Lower leg skin (tissue), 4 donors: ENCODE measurements around the gene CTPS1. TPM values are rescaled to one million over a fixed set of nuclear protein-coding genes. Genes with fewer than 3 reads are reported as not detected.

Experiments used
- DNase-seq, 2 donors: peaks; one replicate each; pipeline ENCODE4 v3.0.0-alpha.2; 2019; ENCODE audit warnings: low spot score in 2 of 2
- H3K4me3 ChIP-seq: fragments of 200-600 bp; sonication (generic); 2 replicates; pipeline ENCODE4 v1.5.1; 2017; ENCODE audit warnings: mild to moderate bottlenecking, low read depth; ENCODE audit not compliant: poor library complexity, severe bottlenecking
- POLR2A ChIP-seq, 2 donors: fragments of 450-650 bp; IDR thresholded peaks; one replicate each; pipeline ENCODE4 v1.6.1; 2016 to 2017; ENCODE audit warnings: antibody characterized with exemption in 2 of 2, mild to moderate bottlenecking in 1 of 2, moderate library complexity in 1 of 2
- WGBS, 2 donors: methylation state at CpG; one replicate each; pipeline ENCODE4 v1.1.5; 2018; 5-methylcytosine and 5-hydroxymethylcytosine counted together
- intact Hi-C: fragments of 100-400 bp; cut with DNase I; formaldehyde crosslinking; loops from one replicate; pipeline ENCODE4 v1.15.0; 2023; ENCODE audit warnings: low total_unique reads
- total RNA-seq, 4 donors: library from RNA; depleted of rRNA; stranded (reverse); fragments of >200 nt; gene quantifications; one replicate each; pipeline ENCODE4 v1.1.0, GENCODE V29; 2016
- TF ChIP-seq, protein P1 (sequence below), 3 donors: fragments of 450-650 bp; IDR thresholded peaks; one replicate each; pipeline ENCODE4 v1.5.1; 2016; ENCODE audit warnings: antibody characterized with exemption in 3 of 3, mild to moderate bottlenecking in 3 of 3, moderate library complexity in 2 of 3

CTPS1 gene
- total RNA-seq, 4 donors from 2014 or later: 7.7 to 23.3 (median 8.9) TPM

GRCh38 chr1:40973912-40974311 is 5.6 kb upstream of the CTPS1 start:
- TF ChIP-seq POLR2A (IDR thresholded peaks at IDR 0.05): no peak
- TF ChIP-seq, protein P1, sequence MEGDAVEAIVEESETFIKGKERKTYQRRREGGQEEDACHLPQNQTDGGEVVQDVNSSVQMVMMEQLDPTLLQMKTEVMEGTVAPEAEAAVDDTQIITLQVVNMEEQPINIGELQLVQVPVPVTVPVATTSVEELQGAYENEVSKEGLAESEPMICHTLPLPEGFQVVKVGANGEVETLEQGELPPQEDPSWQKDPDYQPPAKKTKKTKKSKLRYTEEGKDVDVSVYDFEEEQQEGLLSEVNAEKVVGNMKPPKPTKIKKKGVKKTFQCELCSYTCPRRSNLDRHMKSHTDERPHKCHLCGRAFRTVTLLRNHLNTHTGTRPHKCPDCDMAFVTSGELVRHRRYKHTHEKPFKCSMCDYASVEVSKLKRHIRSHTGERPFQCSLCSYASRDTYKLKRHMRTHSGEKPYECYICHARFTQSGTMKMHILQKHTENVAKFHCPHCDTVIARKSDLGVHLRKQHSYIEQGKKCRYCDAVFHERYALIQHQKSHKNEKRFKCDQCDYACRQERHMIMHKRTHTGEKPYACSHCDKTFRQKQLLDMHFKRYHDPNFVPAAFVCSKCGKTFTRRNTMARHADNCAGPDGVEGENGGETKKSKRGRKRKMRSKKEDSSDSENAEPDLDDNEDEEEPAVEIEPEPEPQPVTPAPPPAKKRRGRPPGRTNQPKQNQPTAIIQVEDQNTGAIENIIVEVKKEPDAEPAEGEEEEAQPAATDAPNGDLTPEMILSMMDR (IDR thresholded peaks at IDR 0.05): no peak
- WGBS, 2 donors: 58 to 71% methylated on average over 2 of the region's 2 CpGs
- DNase-seq: peak in 1 of 2 donors; percentile 36
- intact Hi-C loops: no loop called here
- no peak overlapping the region for H3K4me3 ChIP-seq

GRCh38 chr1:40974945-40975344 is 4.6 kb upstream of the CTPS1 start:
- TF ChIP-seq POLR2A (IDR thresholded peaks at IDR 0.05): no peak
- TF ChIP-seq, protein P1 (IDR thresholded peaks at IDR 0.05): no peak
- 79 to 86% methylated on average over 9 of the region's 9 CpGs for WGBS, 2 donors
- peak in 1 of 2 donors; percentile 62 for DNase-seq
- H3K4me3 ChIP-seq: no peak overlapping the region
- intact Hi-C loops: no loop called here

- TF ChIP-seq, protein P1 (IDR thresholded peaks at IDR 0.05): no peak
- TF ChIP-seq POLR2A (IDR thresholded peaks at IDR 0.05): no peak
- intact Hi-C loops: no loop called here
- H3K4me3 ChIP-seq: no peak overlapping the region
- DNase-seq: peak in 1 of 2 donors; percentile 57
- 85 to 95% methylated on average over 5 of the region's 5 CpGs for WGBS, 2 donors
These were observed 2.4 kb upstream of the CTPS1 start for GRCh38 chr1:40976952-40977690.

DNA sequence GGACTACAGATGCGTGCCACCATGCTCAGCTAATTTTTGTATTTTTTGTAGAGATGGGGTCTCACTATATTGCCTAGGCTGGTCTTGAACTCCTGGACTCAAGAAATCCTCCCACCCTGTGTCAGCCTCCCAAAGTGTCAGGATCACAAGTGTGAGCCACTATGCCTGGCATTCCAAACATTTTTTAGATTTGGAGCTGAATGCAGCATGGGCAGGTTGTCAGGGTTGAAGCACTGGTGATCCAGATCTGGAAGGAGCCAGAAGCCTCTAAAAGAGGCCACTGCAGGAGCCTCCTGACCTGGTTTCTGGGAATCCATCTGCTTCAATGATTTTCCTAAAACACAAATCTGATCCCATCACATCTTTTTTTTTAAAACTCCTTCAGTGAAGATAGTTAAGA is 1.8 kb upstream of the CTPS1 start:
- no peak for DNase-seq
- TF ChIP-seq POLR2A (IDR thresholded peaks at IDR 0.05): no peak
- no peak overlapping the region for H3K4me3 ChIP-seq
- intact Hi-C loops: no loop called here
- 100% methylated on average over 1 of the region's 1 CpG for WGBS, 2 donors

DNA sequence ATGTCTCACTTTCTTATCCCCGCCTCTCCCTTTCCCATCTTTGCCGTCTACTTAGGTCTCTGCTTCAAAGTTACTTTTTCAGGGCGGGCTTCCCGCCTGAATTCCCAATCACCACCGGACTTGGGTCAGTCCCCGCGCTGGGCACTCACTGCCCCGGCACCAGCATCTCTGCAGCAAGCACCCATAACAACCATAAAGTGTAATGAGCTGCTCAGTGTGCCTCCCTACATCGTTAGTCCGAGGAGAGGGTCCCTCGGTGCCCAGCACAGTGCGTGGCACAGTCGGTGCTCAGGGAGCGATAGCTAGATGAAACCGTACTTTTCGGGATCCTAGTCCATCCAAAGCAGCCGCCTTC is 633 bp upstream of the CTPS1 start:
- no peak for DNase-seq
- peak overlapping the region; percentile 51 for H3K4me3 ChIP-seq
- no peak for TF ChIP-seq POLR2A (IDR thresholded peaks at IDR 0.05)
- TF ChIP-seq, protein P1 (IDR thresholded peaks at IDR 0.05): no peak
- 45 to 49% methylated on average over 13 to 14 of the region's 17 CpGs for WGBS, 2 donors
- intact Hi-C loops: no loop called here

DNA sequence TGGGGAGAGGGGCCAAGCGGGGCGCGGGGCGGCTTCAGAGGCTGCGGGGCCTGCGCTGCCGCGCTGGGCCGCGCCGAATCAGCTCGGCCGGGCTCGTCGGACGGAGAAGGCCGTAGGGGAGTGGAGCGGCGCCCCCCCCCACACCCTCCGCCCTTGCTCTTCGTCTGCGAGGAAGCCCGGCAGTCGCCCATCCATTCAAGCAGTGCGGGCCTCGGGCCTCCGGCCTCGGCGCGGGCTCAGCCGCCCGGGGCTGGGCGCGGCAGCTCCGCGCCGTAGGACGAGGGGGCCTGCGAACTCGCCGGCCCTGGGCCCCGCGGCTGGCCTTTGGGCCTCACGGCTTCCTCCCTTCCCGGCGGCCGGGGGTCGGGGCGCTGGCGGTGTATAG is 564 bp downstream of the CTPS1 start:
- DNase-seq: no peak
- 1 to 3% methylated on average over 18 to 23 of the region's 50 CpGs for WGBS, 2 donors
- TF ChIP-seq, protein P1 (IDR thresholded peaks at IDR 0.05): no peak
- intact Hi-C loops: no loop called here
- H3K4me3 ChIP-seq: peak overlapping the region; percentile 51
